GM12878 (cell line): ENCODE data around the gene SLC25A51. TPM values are rescaled to one million over a fixed set of nuclear protein-coding genes. Genes with fewer than 3 reads are reported as not detected.

ENCODE experiments used
- ATAC-seq: fragments of 200-7000 bp; cut with Tn5 transposase; 3 replicates; pipeline ENCODE4 v1.9.1; 2020; ENCODE audit warnings: mild to moderate bottlenecking, moderate library complexity
- BruUV-seq: library from RNA; stranded (reverse); fragments of 400-500 nt; replicated peaks from 2 replicates; lab custom pipeline; 2021; lab: Mats Ljungman, UMichigan
- CTCF ChIA-PET: fragments of 300-600 bp; sonication (Branson Sonifier 250); formaldehyde crosslinking; extraction: SDS; loops from one replicate; lab custom pipeline; 2021; ENCODE audit warnings: inconsistent platforms; lab: Yijun Ruan, JAX
- POLR2A ChIA-PET: fragments of 350-600 bp; formaldehyde crosslinking; extraction: SDS; loops from one replicate; lab custom pipeline; 2021; ENCODE audit warnings: inconsistent platforms; lab: Charles Lee
- RAD21 ChIA-PET: fragments of 300-600 bp; sonication (Branson Sonifier 250); formaldehyde crosslinking; loops from one replicate; lab custom pipeline; 2023; ENCODE audit warnings: antibody characterized with exemption; ENCODE audit not compliant: unreplicated experiment; lab: Charles Lee
- SMC1A ChIA-PET: fragments of 300-600 bp; sonication (Branson Sonifier 250); formaldehyde crosslinking; loops from one replicate; lab custom pipeline; 2023; ENCODE audit not compliant: unreplicated experiment, uncharacterized antibody; lab: Charles Lee
- DNase-seq: peaks from one replicate; pipeline ENCODE4 v3.0.0-alpha.2; 2011; ENCODE audit warnings: low read depth, low spot score
- FAIRE-seq: peaks from 3 replicates; lab custom pipeline; 2011; peaks lifted over from hg19 to GRCh38; lab: Jason Lieb, UNC
- H2AFZ ChIP-seq: 2 replicates; pipeline ENCODE4 v1.6.0; 2011; ENCODE audit warnings: low read depth, low read length, control low read depth; ENCODE audit not compliant: control insufficient read depth
- H3K27ac ChIP-seq: 2 replicates; pipeline ENCODE4 v1.5.1; 2011; ENCODE audit warnings: control low read depth; ENCODE audit not compliant: control insufficient read depth, insufficient read depth
- H3K27me3 ChIP-seq, 2 experiments: replicated peaks in 1 of 2; 2 replicates each; pipeline versions ENCODE4 v1.6.0 to v1.6.1; 2011; ENCODE audit warnings: low read length in 1 of 2; ENCODE audit not compliant: control insufficient read depth in 2 of 2, insufficient read depth in 2 of 2
- H3K36me3 ChIP-seq, 2 experiments: 2 replicates each; pipeline ENCODE4 v1.5.1; 2011; ENCODE audit warnings: low read length in 1 of 2; ENCODE audit not compliant: control insufficient read depth in 2 of 2, insufficient read depth in 2 of 2
- H3K4me1 ChIP-seq: 2 replicates; pipeline ENCODE4 v1.6.1; 2011; ENCODE audit warnings: mild to moderate bottlenecking, low read length, moderate library complexity, mixed read lengths; ENCODE audit not compliant: control insufficient read depth, insufficient read depth
- H3K4me2 ChIP-seq: 2 replicates; pipeline ENCODE4 v1.6.0; 2011; ENCODE audit warnings: control low read depth; ENCODE audit not compliant: control insufficient read depth, insufficient read depth
- H3K4me3 ChIP-seq: fragments of 200-600 bp; sonication (generic); 2 replicates; pipeline ENCODE4 v1.5.1; 2016
- H3K79me2 ChIP-seq: 2 replicates; pipeline ENCODE4 v1.6.0; 2011; ENCODE audit warnings: low read length; ENCODE audit not compliant: control insufficient read depth, insufficient read depth
- H3K9ac ChIP-seq: 2 replicates; pipeline ENCODE4 v1.8.0; 2011; ENCODE audit warnings: low read length, control low read depth, mixed read lengths; ENCODE audit not compliant: control insufficient read depth, insufficient read depth
- H3K9me3 ChIP-seq: replicated peaks from 3 replicates; pipeline ENCODE4 v1.5.1; 2011; ENCODE audit warnings: mild to moderate bottlenecking, low read length; ENCODE audit not compliant: control insufficient read depth, insufficient read depth
- H4K20me1 ChIP-seq: 2 replicates; pipeline ENCODE4 v1.6.0; 2011; ENCODE audit not compliant: control insufficient read depth, insufficient read depth
- ATF7 ChIP-seq: fragments of 450-650 bp; IDR thresholded peaks from 2 replicates; pipeline ENCODE4 v1.6.1; 2016; ENCODE audit warnings: low read depth, mild to moderate bottlenecking
- CHD2 ChIP-seq: IDR thresholded peaks from 2 replicates; pipeline ENCODE4 v1.6.1; 2011; ENCODE audit warnings: low read depth, low read length, improper control_type of control experiment, borderline replicate concordance
- EED ChIP-seq: sonication (generic); IDR thresholded peaks from 2 replicates; pipeline ENCODE4 v1.6.1; 2016; ENCODE audit warnings: antibody characterized with exemption, low read depth
- EZH2 ChIP-seq: IDR thresholded peaks from 2 replicates; pipeline ENCODE4 v1.6.1; 2012; ENCODE audit warnings: low read depth, mild to moderate bottlenecking, control low read depth, inconsistent platforms, low read length, borderline replicate concordance; ENCODE audit not compliant: control insufficient read depth
- FOS ChIP-seq: IDR thresholded peaks from 3 replicates; pipeline ENCODE4 v1.6.1; 2011; ENCODE audit warnings: borderline replicate concordance; ENCODE audit not compliant: insufficient read length; ENCODE audit errors: extremely low read depth
- IRF5 ChIP-seq: fragments of 450-650 bp; IDR thresholded peaks from 2 replicates; pipeline ENCODE4 v1.6.1; 2017; ENCODE audit warnings: borderline replicate concordance
- JUND ChIP-seq: IDR thresholded peaks from 2 replicates; pipeline ENCODE4 v1.6.1; 2012; ENCODE audit warnings: low read depth, mild to moderate bottlenecking, low read length, improper control_type of control experiment, moderate library complexity
- MEF2A ChIP-seq: IDR thresholded peaks from 2 replicates; pipeline ENCODE4 v1.6.1; 2011; ENCODE audit warnings: low read depth, mild to moderate bottlenecking, low read length, moderate library complexity; ENCODE audit not compliant: insufficient read depth
- MTA3 ChIP-seq: IDR thresholded peaks from 2 replicates; pipeline ENCODE4 v1.6.1; 2012; ENCODE audit warnings: low read length, inconsistent platforms, borderline replicate concordance
- NFXL1 ChIP-seq: fragments of 450-650 bp; IDR thresholded peaks from 2 replicates; pipeline ENCODE4 v1.6.1; 2017; ENCODE audit warnings: antibody characterized with exemption, mild to moderate bottlenecking, borderline replicate concordance
- POLR2A ChIP-seq: IDR thresholded peaks from 2 replicates; pipeline ENCODE4 v1.6.1; 2011; ENCODE audit warnings: low read depth, mild to moderate bottlenecking, low read length
- POU2F2 ChIP-seq: IDR thresholded peaks from 3 replicates; pipeline ENCODE4 v1.6.1; 2011; ENCODE audit warnings: low read depth, mild to moderate bottlenecking, low read length, borderline replicate concordance
- RB1 ChIP-seq: fragments of 450-650 bp; formaldehyde crosslinking; IDR thresholded peaks from 2 replicates; pipeline ENCODE4 v1.6.1; 2017; ENCODE audit warnings: mild to moderate bottlenecking, borderline replicate concordance
- RFX5 ChIP-seq: IDR thresholded peaks from 2 replicates; pipeline ENCODE4 v1.6.1; 2011; ENCODE audit warnings: low read depth, low read length, improper control_type of control experiment
- YY1 ChIP-seq: IDR thresholded peaks from 2 replicates; pipeline ENCODE4 v1.6.1; 2011; ENCODE audit warnings: low read depth, mild to moderate bottlenecking, low read length
- ZBTB40 ChIP-seq: fragments of 450-650 bp; IDR thresholded peaks from 2 replicates; pipeline ENCODE4 v1.6.1; 2016; ENCODE audit warnings: mild to moderate bottlenecking, moderate library complexity, borderline replicate concordance
- ZNF274 ChIP-seq: IDR thresholded peaks from one replicate; pipeline ENCODE4 v1.8.0; 2011; ENCODE audit not compliant: insufficient read length, insufficient read depth
- ZNF384 ChIP-seq: IDR thresholded peaks from 2 replicates; pipeline ENCODE4 v1.6.1; 2012; ENCODE audit warnings: low read depth, mild to moderate bottlenecking, low read length, improper control_type of control experiment, borderline replicate concordance
- WGBS: methylation state at CpG from one replicate; pipeline ENCODE4 v1.1.6; 2016; ENCODE audit warnings: low lambda C conversion rate; ENCODE audit not compliant: insufficient replicate concordance, insufficient coverage; ENCODE audit errors: missing lambda C conversion rate; 5-methylcytosine and 5-hydroxymethylcytosine counted together
- in situ Hi-C: fragments of 300-500 bp; cut with MboI; formaldehyde crosslinking; loops from 9 replicates; pipeline ENCODE4 v1.14.3; 2018; ENCODE audit warnings: mixed read lengths
- intact Hi-C: fragments of 100-400 bp; cut with micrococcal nuclease; formaldehyde crosslinking; loops from one replicate; pipeline ENCODE4 v1.14.2; 2022; ENCODE audit not compliant: unreplicated experiment
- polyA plus RNA-seq, 11 experiments: library from polyadenylated mRNA; depleted of rRNA in 4 of 11; unstranded in 6 of 11; stranded (reverse) in 5 of 11; fragments of >200 nt; fragmentation: Nextera tagmentation in 4 of 11; fragmentation: Illumina TruSeq in 1 of 11; extraction: Ambion mirVana in 4 of 11; extraction: Trizol in 1 of 11; gene quantifications; 1 replicate in 1 of 11; 2 replicates in 10 of 11; pipeline versions ENCODE4 v1.2.1 to v1.2.3, GENCODE V29; 2011 to 2016; ENCODE audit warnings: inconsistent platforms in 2 of 11, missing spikeins in 2 of 11, low read depth in 1 of 11
- total RNA-seq, 4 experiments: library from RNA; depleted of rRNA in 3 of 4; stranded (reverse); fragments of >200 nt in 3 of 4; fragmentation: Illumina TruSeq in 1 of 4; extraction: Trizol in 1 of 4; gene quantifications; 2 replicates each; pipeline versions ENCODE4 v1.2.1 to v1.2.3, GENCODE V29; 2013 to 2021

Gene SLC25A51
- total and polyA plus RNA-seq, 10 of the 15 experiments (the other 5 are each of a cell fraction or from before 2014, with no cell fraction given): 3.8 to 29.3 (median 13.2) TPM

GRCh38 chr9:37856551-37856950, 47.4 kb downstream of the SLC25A51 start:
- Histone ChIP-seq H3K9ac (no peak overlapping the region), H3K4me2 (no peak overlapping the region), H3K27me3 (no peaks in the 10 kb centered on the region), H3K4me1 (no peaks in the 10 kb centered on the region), H3K27ac (no peak overlapping the region), H2AFZ (no peak overlapping the region), H3K9me3 (no peaks in the 10 kb centered on the region), H3K4me3 (no peak overlapping the region), H3K36me3 (peaks cover 4 to 24% of the 10 kb centered on the region in 2 experiments), H4K20me1 (no peaks in the 10 kb centered on the region; the same call in 1 of the 2 replicates), H3K79me2 (no peaks in the 10 kb centered on the region)
- WGBS: 100% methylated on average over 1 of the region's 1 CpG
- intact Hi-C loops: no loop called here
- RAD21 ChIA-PET: no interaction called here
- in situ Hi-C loops: no loop called here
- POLR2A ChIA-PET: no interaction called here
- no peak for FAIRE-seq
- DNase-seq: no peak
- TF ChIP-seq EZH2 (no peak), JUND (no peak), ATF7 (no peak), RFX5 (no peak), FOS (no peak), YY1 (no peak), POLR2A (no peak), NFXL1 (no peak), IRF5 (no peak), ZBTB40 (no peak), MEF2A (no peak), EED (no peak), RB1 (no peak), POU2F2 (no peak), ZNF274 (no peak), MTA3 (no peak), ZNF384 (no peak), CHD2 (no peak)
- SMC1A ChIA-PET: no interaction called here
- ATAC-seq: no peak
- no TSS peak for BruUV-seq
- CTCF ChIA-PET: interaction anchor here (1.1 kb wide), 1 partner anchor 109 kb away, joined by 3 read pairs; no protein-coding TSS in a partner anchor
